Panc1 (cell line): ENCODE measurements around the gene FERMT3. TPM values are rescaled to one million over a fixed set of nuclear protein-coding genes. Genes with fewer than 3 reads are reported as not detected.

ENCODE experiments used
- ATAC-seq: fragments of 200-7000 bp; cut with Tn5 transposase; 2 replicates; pipeline ENCODE4 v1.9.1; 2020; ENCODE audit warnings: mild to moderate bottlenecking, moderate library complexity
- BruUV-seq: library from RNA; stranded (reverse); fragments of 400-500 nt; replicated peaks from 2 replicates; lab custom pipeline; 2021; lab: Mats Ljungman, UMichigan
- CTCF ChIA-PET: fragments of 300-600 bp; sonication (Branson Sonifier 250); formaldehyde crosslinking; loops from one replicate; lab custom pipeline; 2022; ENCODE audit warnings: antibody characterized with exemption; lab: Charles Lee
- POLR2A ChIA-PET: fragments of 300-600 bp; sonication (Branson Sonifier 250); formaldehyde crosslinking; loops from one replicate; lab custom pipeline; 2022; ENCODE audit warnings: antibody characterized with exemption; lab: Charles Lee
- DNase-seq: peaks from one replicate; pipeline ENCODE4 v3.0.0-alpha.2; 2010; ENCODE audit warnings: low read depth, low spot score
- H3K27ac ChIP-seq: 2 replicates; pipeline ENCODE4 v1.5.1; 2011; ENCODE audit warnings: mild to moderate bottlenecking, low read length, inconsistent platforms
- H3K27me3 ChIP-seq: fragments of 200-500 bp; sonication (Bioruptor generic); 2 replicates; pipeline ENCODE4 v1.6.0; 2014; ENCODE audit warnings: low read length, inconsistent platforms; ENCODE audit not compliant: control insufficient read depth, insufficient read depth
- H3K36me3 ChIP-seq: fragments of 200-500 bp; sonication (Bioruptor generic); 2 replicates; pipeline ENCODE4 v1.5.1; 2014; ENCODE audit warnings: inconsistent platforms, mild to moderate bottlenecking, low read length, moderate library complexity; ENCODE audit not compliant: control insufficient read depth, insufficient read depth
- H3K4me1 ChIP-seq: 2 replicates; pipeline ENCODE4 v1.5.1; 2011; ENCODE audit warnings: inconsistent platforms, mild to moderate bottlenecking, low read length, moderate library complexity; ENCODE audit not compliant: control insufficient read depth, insufficient read depth
- H3K4me3 ChIP-seq, 2 experiments: 2 replicates each; pipeline ENCODE4 v1.5.1; 2011 to 2012; ENCODE audit warnings: low read depth in 2 of 2, low read length in 2 of 2, mild to moderate bottlenecking in 2 of 2, inconsistent platforms in 1 of 2, moderate library complexity in 1 of 2
- H3K9me3 ChIP-seq: fragments of 200-500 bp; sonication (Bioruptor generic); 2 replicates; pipeline ENCODE4 v1.5.1; 2014; ENCODE audit warnings: low read depth, mild to moderate bottlenecking, inconsistent platforms, low read length, moderate library complexity; ENCODE audit not compliant: control insufficient read depth, insufficient read depth
- CTCF ChIP-seq: fragments of 450-650 bp; IDR thresholded peaks from 2 replicates; pipeline ENCODE4 v1.5.1; 2017; ENCODE audit warnings: mild to moderate bottlenecking
- POLR2AphosphoS5 ChIP-seq: IDR thresholded peaks from 2 replicates; pipeline ENCODE4 v1.6.1; 2012; ENCODE audit warnings: mild to moderate bottlenecking, low read depth, low read length, moderate library complexity
- REST ChIP-seq, 2 experiments: IDR thresholded peaks; 2 replicates each; pipeline ENCODE4 v1.6.1; 2011 to 2012; ENCODE audit warnings: low read depth in 2 of 2, control low read depth in 1 of 2, low read length in 1 of 2, mild to moderate bottlenecking in 1 of 2, moderate library complexity in 1 of 2; ENCODE audit not compliant: insufficient read depth in 1 of 2
- SIN3A ChIP-seq: IDR thresholded peaks from 2 replicates; pipeline ENCODE4 v1.6.1; 2012; ENCODE audit warnings: low read depth, mild to moderate bottlenecking, low read length, moderate library complexity, borderline replicate concordance; ENCODE audit not compliant: insufficient read depth
- TCF7L2 ChIP-seq: IDR thresholded peaks from 2 replicates; pipeline ENCODE4 v1.6.1; 2011; ENCODE audit warnings: mild to moderate bottlenecking, low read depth, low read length, inconsistent platforms
- in situ Hi-C: cut with HindIII; loops from 2 replicates; pipeline ENCODE4 v1.10.0; 2016; ENCODE audit warnings: low sequenced_read_pairs, low pct_unique_long_range_greater_than_20kb
- intact Hi-C: fragments of 100-400 bp; cut with micrococcal nuclease; formaldehyde crosslinking; loops from one replicate; pipeline ENCODE4 v1.10.0; 2022; ENCODE audit not compliant: unreplicated experiment
- total RNA-seq: library from RNA; stranded (reverse); gene quantifications from one replicate; pipeline ENCODE4 v1.2.1, GENCODE V29; 2021; ENCODE audit not compliant: unreplicated experiment

FERMT3 gene
- total RNA-seq, 1 experiment from 2014 or later: 2.9 TPM

- peaks cover 13% of the 10 kb centered on the region for H3K4me1 ChIP-seq
- DNase-seq (peak; percentile 98), ATAC-seq (peak; percentile 91)
- CTCF ChIA-PET: interaction anchor here (0.9 to 1.0 kb wide), 2 partner anchors 19 to 31 kb away, joined by 3 to 4 read pairs; partner anchors contain the start of gene PLCB3
- POLR2A ChIA-PET: interaction anchor here (0.6 to 1.0 kb wide), 5 partner anchors 17 to 274 kb away, joined by 3 to 6 read pairs (median 3); partner anchors contain the start of gene PRDX5
- no peaks in the 10 kb centered on the region for H3K27me3 ChIP-seq
- peak overlapping the region; percentile 69 to 91 for H3K4me3 ChIP-seq
- peak overlapping the region; percentile 98 for H3K27ac ChIP-seq
- intact Hi-C loops: no loop called here
- in situ Hi-C loops: no loop called here
- H3K9me3 ChIP-seq: no peaks in the 10 kb centered on the region
- TF ChIP-seq POLR2AphosphoS5 (peak; percentile 94), CTCF (no peak), SIN3A (peak; percentile 89; the same call in 1 of the 2 replicates), TCF7L2 (peak; percentile 69), REST (IDR thresholded peaks at IDR 0.05; ENCODE audit: insufficient read depth in 1 of 2, low read depth in 2 of 2, low read length in 1 of 2) (no peak)
- BruUV-seq: no TSS peak
- H3K36me3 ChIP-seq: no peaks in the 10 kb centered on the region; the same call in 1 of the 2 replicates
Measured at GRCh38 chr11:64269540-64270220, 63.2 kb downstream of the FERMT3 start.

Other genes starting within 250 kb of the FERMT3 start
- 613 TPM for gene COX8A, start 232.1 kb upstream of the FERMT3 start, total RNA-seq
- 118 TPM for gene OTUB1, start 220.3 kb upstream of the FERMT3 start, total RNA-seq
- gene FLRT1, start 170.8 kb upstream of the FERMT3 start, total RNA-seq: 0.51 TPM
- gene MACROD1, start 40.6 kb upstream of the FERMT3 start, total RNA-seq: 16.8 TPM
- 344 TPM for gene STIP1, start 20.6 kb upstream of the FERMT3 start, total RNA-seq
- gene TRPT1, start 19.5 kb downstream of the FERMT3 start, total RNA-seq: 66.1 TPM
- gene NUDT22, start 19.6 kb downstream of the FERMT3 start, total RNA-seq: 98.8 TPM
- gene DNAJC4, start 23.8 kb downstream of the FERMT3 start, total RNA-seq: 41.0 TPM
- 101 TPM for gene VEGFB, start 27.9 kb downstream of the FERMT3 start, total RNA-seq
- 71.8 TPM for gene FKBP2, start 34.4 kb downstream of the FERMT3 start, total RNA-seq
- 261 TPM for gene PPP1R14B, start 40.2 kb downstream of the FERMT3 start, total RNA-seq
- gene PLCB3, start 44.8 kb downstream of the FERMT3 start, total RNA-seq: 41.2 TPM
- 77.7 TPM for gene BAD, start 77.9 kb downstream of the FERMT3 start, total RNA-seq
- 183 TPM for gene GPR137, start 79.1 kb downstream of the FERMT3 start, total RNA-seq
- 1.1 TPM for gene KCNK4, start 84.6 kb downstream of the FERMT3 start, total RNA-seq
- gene CATSPERZ, start 93.6 kb downstream of the FERMT3 start, total RNA-seq: 0.64 TPM
- gene ESRRA, start 98.8 kb downstream of the FERMT3 start, total RNA-seq: 81.6 TPM
- gene TRMT112, start 110.8 kb downstream of the FERMT3 start, total RNA-seq: 341 TPM
- 492 TPM for gene PRDX5, start 111.4 kb downstream of the FERMT3 start, total RNA-seq
- 17.1 TPM for gene CCDC88B, start 133.5 kb downstream of the FERMT3 start, total RNA-seq
- 74.0 TPM for gene RPS6KA4, start 152.4 kb downstream of the FERMT3 start, total RNA-seq